ENCODE results near the gene ZSWIM6. TPM values are rescaled to one million over a fixed set of nuclear protein-coding genes. Genes with fewer than 3 reads are reported as not detected.

Gene ZSWIM6
- total RNA-seq, 1 donor from 2014 or later, result 8.8 TPM

DNA sequence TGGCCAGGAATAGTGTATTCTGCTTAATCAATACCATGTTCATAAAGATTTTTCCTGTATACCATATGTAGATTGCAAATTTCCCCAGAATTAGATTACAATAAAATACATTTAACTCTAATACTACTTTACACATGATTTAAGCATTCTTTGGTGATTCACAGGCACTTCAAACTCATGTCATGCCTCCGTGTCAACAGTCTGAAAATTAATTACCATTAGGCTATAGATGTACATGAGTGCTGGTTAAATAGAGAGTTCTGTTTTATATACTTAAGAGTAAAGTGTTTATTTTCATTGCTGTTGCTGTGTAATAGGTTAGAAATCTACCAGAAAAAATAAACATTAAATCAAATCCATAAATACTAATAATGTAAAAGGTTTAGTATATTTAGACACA lies 159.8 kb downstream of the ZSWIM6 start:
- Histone ChIP-seq H3K4me1 (no peaks in the 10 kb centered on the region), H3K27me3 (no peaks in the 10 kb centered on the region), H3K27ac (no peak overlapping the region), H3K9me3 (peaks cover 0 to 4% of the 10 kb centered on the region in 2 donors), H3K36me3 (no peaks in the 10 kb centered on the region), H3K4me3 (no peak overlapping the region)
- no peak for DNase-seq (ENCODE audit: low spot score in 2 of 2)
- TF ChIP-seq, protein P1, sequence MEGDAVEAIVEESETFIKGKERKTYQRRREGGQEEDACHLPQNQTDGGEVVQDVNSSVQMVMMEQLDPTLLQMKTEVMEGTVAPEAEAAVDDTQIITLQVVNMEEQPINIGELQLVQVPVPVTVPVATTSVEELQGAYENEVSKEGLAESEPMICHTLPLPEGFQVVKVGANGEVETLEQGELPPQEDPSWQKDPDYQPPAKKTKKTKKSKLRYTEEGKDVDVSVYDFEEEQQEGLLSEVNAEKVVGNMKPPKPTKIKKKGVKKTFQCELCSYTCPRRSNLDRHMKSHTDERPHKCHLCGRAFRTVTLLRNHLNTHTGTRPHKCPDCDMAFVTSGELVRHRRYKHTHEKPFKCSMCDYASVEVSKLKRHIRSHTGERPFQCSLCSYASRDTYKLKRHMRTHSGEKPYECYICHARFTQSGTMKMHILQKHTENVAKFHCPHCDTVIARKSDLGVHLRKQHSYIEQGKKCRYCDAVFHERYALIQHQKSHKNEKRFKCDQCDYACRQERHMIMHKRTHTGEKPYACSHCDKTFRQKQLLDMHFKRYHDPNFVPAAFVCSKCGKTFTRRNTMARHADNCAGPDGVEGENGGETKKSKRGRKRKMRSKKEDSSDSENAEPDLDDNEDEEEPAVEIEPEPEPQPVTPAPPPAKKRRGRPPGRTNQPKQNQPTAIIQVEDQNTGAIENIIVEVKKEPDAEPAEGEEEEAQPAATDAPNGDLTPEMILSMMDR (IDR thresholded peaks at IDR 0.05), result no peak
- intact Hi-C loops (cut with DNase I), result no loop called here

DNA sequence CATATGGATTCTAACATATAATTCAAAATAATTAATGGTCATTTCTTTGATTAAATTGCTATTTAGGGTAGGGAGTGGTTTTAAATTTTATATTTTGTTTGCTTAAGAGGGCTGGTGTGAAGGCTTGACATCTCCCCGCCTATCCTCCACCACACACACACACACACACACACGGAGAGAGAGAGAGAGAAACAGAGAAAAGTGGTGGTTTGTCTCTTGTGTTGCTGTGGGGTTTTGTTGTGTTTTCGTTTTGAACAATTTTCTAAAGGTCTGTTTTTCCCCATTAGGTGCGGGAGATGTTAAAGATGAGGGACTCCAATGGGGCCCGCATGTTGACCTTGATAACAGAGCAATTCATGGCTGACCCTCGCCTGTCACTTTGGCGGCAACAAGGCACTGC lies 161.9 kb downstream of the ZSWIM6 start:
- H3K4me3 ChIP-seq, result no peak overlapping the region
- no peak overlapping the region for H3K27ac ChIP-seq
- no peaks in the 10 kb centered on the region for H3K36me3 ChIP-seq
- no peak for DNase-seq (ENCODE audit: low spot score in 2 of 2)
- no peaks in the 10 kb centered on the region for H3K4me1 ChIP-seq
- TF ChIP-seq, protein P1 (IDR thresholded peaks at IDR 0.05), result no peak
- H3K9me3 ChIP-seq, result no peaks in the 10 kb centered on the region
- H3K27me3 ChIP-seq, result no peaks in the 10 kb centered on the region
- intact Hi-C loops (cut with DNase I), result no loop called here

DNA sequence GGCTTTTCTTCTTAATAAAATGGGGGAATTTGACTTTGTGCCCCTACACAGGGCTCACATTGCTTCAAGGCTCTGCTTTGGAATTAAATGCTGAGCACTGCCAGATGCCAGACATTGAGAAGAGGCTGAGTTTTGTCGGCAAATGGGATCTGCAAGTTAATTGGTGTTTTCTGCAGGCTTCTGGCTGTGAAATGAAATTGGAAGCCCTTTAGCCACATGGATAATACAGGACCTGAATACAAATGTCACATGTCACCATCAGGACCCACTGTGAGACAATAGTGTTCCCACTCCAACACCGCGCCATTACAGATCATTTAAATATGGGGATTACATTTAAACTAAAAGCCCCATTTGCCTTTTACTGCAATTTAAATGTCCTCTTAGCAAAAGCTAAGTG lies 164.4 kb downstream of the ZSWIM6 start:
- Histone ChIP-seq H3K9me3 (no peaks in the 10 kb centered on the region), H3K4me1 (no peaks in the 10 kb centered on the region), H3K36me3 (peaks cover 0 to 3% of the 10 kb centered on the region in 2 donors), H3K27me3 (no peaks in the 10 kb centered on the region), H3K4me3 (no peak overlapping the region), H3K27ac (peak overlapping the region in 1 of 2 donors; percentile 29)
- intact Hi-C loops (cut with DNase I), result loop anchor here (5.0 kb wide), 1 partner anchor 89 kb away; no protein-coding TSS in a partner anchor
- TF ChIP-seq, protein P1 (IDR thresholded peaks at IDR 0.05), result no peak
- no peak for DNase-seq (ENCODE audit: low spot score in 2 of 2)

DNA sequence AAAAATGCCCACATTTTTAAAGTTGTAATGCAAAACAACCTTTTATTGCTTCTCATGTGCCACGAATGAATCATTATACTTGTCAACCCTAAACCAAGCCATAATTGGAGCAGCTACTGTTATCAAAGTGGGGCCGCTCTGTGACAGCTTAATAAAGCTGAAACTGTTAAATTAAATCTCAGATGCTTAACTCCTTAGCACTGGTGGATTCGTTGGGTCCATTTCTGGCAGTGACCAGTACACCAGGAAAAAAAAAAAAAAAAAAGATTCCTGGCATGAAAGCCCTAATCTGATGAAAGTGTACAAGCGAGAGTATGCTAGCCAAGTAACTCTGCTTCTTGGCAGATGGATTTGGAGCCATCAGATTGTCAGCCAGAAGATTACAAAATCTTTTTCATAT lies 164.8 kb downstream of the ZSWIM6 start:
- H3K9me3 ChIP-seq, result no peaks in the 10 kb centered on the region
- no peaks in the 10 kb centered on the region for H3K27me3 ChIP-seq
- DNase-seq (ENCODE audit: low spot score in 2 of 2), result no peak
- TF ChIP-seq, protein P1 (IDR thresholded peaks at IDR 0.05), result no peak
- no peak overlapping the region for H3K4me3 ChIP-seq
- peaks cover 0 to 3% of the 10 kb centered on the region in 2 donors for H3K36me3 ChIP-seq
- intact Hi-C loops (cut with DNase I), result loop anchor here (5.0 kb wide), 1 partner anchor 90 kb away; no protein-coding TSS in a partner anchor
- no peaks in the 10 kb centered on the region for H3K4me1 ChIP-seq
- peak overlapping the region in 1 of 2 donors; percentile 29 for H3K27ac ChIP-seq

DNA sequence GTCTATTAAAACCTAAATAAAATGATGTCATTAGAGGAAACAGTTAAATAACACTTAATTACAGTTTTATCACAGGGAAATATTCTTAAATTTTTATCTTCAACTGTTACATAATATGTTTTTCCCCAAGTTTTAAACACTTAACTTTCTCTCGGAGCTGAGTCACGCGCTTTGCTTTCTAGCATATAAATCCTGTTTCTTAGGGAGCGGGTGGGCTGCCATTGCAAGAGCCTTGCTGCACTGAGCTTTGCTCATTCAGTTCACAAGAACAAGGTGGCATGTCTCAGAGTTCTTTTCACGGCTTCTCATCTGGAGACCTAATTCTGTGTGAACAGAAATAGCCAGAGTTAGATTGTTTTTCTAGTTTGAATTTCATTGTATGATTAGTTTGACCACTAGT lies 166.1 kb downstream of the ZSWIM6 start:
- H3K27ac ChIP-seq, result no peak overlapping the region
- TF ChIP-seq, protein P1 (IDR thresholded peaks at IDR 0.05), result no peak
- DNase-seq (ENCODE audit: low spot score in 2 of 2), result no peak
- no peak overlapping the region for H3K4me3 ChIP-seq
- H3K27me3 ChIP-seq, result no peaks in the 10 kb centered on the region
- no peaks in the 10 kb centered on the region for H3K4me1 ChIP-seq
- H3K36me3 ChIP-seq, result peaks cover 0 to 3% of the 10 kb centered on the region in 2 donors
- intact Hi-C loops (cut with DNase I), result loop anchor here (5.0 kb wide), 1 partner anchor 91 kb away; no protein-coding TSS in a partner anchor
- H3K9me3 ChIP-seq, result no peaks in the 10 kb centered on the region

DNA sequence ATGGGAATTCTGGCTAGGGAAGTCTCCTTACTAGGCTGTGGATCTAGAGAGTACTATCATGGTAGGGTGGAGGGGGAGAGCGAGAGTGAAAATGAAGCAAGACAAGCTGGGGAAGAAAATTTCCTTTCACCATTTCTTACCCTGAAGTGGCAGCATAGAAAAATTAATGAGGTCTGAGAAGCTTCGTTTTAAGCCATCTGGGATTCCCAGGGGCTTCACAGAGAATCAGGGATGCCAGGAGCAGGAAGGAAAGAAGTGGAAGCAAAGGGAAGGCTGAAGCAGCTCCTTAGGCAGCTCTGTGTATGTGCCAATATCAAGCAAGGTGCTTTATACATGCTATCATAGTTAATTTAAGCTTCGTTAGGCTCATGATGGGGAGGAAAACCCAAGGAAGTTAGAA lies 169.9 kb downstream of the ZSWIM6 start:
- Histone ChIP-seq H3K9me3 (no peaks in the 10 kb centered on the region), H3K27me3 (no peaks in the 10 kb centered on the region), H3K4me1 (no peaks in the 10 kb centered on the region), H3K36me3 (peaks cover 0 to 3% of the 10 kb centered on the region in 2 donors), H3K4me3 (no peak overlapping the region), H3K27ac (no peak overlapping the region)
- intact Hi-C loops (cut with DNase I), result loop anchor here (2.0 kb wide), 1 partner anchor 35 kb away; no protein-coding TSS in a partner anchor
- no peak for DNase-seq (ENCODE audit: low spot score in 2 of 2)
- TF ChIP-seq, protein P1 (IDR thresholded peaks at IDR 0.05), result no peak
